CD1c-positive myeloid dendritic cell (primary cell): ENCODE data around the gene TMEM174.

Experiments
- DNase-seq: peaks from one replicate; pipeline ENCODE4 v3.0.0-alpha.2; 2016; ENCODE audit errors: extremely low spot score

Gene TMEM174

DNA sequence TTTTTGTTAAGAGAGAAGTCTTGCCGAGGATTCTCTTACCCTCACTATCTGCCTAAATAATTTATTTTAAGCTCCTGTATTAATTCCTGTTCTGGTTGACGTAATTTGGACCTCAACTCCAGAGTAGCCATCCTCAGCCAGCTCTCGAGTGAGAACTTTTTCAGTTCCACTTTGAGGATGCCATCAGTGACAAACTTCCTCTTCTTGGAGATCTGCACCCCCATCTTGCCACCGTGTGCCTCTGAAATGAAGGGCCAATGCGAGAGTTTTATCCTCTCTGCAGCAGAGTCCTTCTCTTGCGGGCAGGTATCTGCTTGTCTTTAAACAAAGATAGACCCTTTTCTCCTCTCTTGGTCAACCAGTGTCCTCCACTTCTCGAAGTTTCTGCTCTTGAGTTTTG lies 19.5 kb upstream of the TMEM174 start:
- peak; percentile 40 for DNase-seq

DNA sequence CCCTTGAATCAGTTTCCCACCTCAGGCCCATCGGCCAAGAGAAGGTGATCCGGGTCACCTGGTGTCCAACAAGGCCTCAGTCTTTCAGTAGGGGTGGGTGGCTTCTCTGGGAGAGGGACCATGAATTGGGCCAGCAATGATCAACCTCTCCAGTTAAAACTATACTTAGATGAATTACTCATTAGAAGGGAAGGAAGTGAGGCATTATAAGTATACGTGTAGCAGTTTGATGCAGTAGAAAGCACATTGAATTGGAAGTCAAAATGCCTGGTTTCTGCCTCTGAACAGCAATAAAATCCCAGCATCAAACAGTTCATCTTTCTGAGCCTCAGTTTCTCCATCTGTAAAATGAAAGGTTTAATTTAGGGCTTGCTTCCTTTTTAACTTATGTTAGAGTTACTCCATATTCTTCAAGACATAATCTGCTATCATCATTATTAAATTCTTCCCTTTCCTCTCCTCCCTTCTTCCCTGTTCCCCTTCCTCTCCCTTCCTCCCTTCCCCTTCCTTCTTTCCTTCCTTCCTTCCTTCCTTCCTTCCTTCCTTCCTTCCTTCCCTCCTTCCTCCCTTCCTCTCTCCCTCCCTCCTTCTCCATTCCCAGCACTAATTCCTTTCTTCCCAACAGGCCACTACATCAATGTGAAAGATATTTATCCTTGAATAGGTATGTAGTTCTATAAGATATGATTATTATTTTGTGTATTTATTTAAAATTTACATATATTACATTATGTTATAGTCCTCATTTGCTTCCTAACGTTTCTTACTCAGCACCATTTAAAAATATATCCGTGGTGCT lies 18.6 kb upstream of the TMEM174 start:
- DNase-seq, result no peak

DNA sequence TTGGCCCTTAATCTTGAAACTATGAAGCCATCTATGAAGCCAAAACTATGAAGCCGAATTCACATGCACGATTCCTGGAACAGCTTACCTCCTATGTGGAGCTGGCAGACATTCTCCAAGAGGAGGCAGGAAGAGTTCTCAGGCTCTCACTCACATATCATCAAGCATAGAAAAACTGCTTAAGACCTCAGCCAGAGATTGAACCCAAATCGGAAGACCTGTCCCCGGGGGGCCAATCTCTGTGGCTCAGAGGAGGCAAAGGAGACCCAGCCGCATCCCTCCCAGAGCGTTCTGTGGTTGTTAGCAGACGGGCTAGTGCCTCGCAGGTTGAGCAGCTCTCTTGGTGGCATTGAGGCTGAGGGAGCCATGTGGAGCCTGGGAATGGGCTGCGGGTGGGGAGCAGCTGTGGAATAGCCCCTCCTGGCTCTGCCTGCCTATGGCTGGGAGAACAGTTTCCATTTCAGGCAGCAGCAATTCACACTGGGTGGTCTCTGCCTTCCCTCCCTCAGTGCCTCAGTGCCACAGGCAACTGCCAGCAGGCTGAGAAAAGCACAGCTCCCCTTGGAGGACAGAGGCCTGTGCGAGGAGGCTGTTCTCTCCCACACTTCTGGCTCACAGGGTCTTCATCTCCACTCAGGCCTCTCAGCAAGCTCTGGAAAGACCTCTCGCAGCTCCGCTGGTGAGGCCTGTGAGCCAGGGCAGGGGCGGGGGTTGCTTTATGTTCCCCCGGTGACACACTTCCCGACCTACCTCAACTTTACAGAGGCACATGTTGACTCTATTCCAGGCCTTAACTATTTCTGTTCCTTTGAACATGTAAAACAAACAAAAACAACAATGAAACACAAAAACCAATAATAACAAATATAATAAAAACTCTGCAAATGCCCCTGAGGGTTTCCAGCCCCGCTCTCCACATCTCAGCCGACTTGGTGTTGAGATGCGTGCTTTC lies 17.4 kb upstream of the TMEM174 start:
- no peak for DNase-seq

DNA sequence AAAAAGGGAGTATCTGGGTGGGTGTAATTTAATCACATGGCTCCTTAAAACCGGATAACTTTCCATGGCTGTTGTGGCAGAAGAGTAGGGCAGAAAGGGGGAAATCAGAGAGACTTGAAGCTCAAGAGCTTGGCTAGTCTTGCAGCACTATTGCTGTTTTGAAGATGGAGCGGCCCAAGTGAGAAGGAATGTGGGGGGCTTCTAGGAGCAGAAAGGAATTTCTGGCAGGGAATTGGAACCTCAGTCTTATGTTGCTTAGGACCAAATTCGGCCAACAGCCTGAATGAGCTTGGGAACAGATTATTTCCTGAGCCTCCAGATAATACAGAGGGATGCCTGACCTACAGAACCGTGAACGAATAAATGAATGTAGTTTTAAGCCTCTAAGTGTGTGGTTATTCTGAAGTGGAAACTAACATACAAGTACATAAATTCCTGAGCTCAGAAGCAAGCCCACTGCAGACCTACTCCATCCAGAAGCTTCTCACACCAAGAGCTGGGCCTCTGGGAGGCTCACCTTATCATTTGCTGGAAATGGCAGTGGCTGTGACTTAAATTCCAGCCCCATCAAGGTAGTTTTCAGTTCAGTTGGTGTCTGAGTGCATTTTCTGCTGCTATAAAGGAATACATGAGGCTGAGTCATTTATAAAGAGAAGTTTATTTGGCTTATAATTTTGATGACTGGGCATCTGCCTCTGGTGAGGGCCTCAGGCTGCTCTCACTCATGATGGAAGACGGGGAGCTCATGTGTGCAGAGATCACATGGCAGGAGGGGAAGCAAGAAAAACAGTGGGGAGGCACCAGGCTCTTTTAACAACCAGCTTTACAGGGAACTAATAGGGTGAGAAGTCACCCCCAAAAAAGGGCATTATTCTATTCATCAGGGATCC lies 15.3 kb upstream of the TMEM174 start:
- DNase-seq, result no peak

DNA sequence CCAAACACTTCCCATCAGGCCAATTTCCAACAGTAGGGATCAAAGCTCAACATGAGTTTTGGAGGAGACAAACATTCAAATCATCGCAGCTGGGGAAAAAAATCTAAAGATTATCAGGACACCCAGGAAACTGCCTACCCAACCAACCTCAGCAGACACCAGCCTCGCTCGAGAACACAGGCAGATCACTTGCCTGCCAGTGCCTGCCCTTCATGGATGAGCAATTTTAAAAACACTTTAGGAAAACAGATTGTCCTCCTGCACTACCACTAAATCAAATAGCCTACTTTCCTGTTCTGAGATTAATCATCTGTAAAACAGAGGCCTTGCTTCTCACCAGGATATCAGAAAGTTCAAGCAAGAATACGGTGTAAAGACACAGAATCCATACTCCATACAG lies 14.7 kb upstream of the TMEM174 start:
- no peak for DNase-seq

DNA sequence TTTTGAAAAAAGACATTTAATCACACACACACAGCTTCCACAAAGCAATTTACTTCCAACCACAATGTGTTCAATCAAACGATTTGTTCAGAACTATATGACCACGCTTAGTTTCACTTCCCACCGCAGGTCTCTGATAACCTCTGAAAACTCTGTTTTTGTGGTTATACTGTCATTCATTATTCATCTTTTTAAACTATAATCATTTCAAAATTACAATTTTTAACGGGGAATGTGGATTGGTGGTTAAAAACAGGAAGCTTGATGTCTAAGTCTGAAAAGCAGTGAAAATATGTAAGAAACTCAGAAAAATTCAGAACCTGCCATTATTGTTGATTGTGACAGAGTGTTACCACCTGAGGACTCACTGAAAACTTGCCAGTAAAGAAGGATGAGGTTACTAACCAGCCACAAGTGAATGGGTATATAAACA lies 12.7 kb upstream of the TMEM174 start:
- peak; percentile 41 for DNase-seq

DNA sequence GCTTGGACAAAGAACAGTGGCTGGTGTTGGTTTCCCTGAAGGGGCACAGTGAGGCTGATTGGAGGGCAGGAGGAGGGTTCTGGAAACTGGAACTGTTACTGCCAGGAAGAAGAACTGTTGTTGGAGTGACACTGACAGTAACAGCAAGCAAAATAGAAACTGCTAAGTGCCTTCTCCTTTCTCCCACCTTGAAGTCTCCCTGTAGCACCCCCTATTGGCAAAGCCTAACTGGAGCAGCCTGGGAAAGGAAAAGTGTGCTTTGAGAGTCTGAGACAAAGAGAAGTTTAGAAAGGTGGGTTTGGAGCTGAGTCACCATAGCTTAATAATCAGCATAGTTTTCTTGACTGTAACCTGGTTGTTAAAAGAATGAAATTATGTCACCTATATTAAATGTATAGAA lies 2.5 kb upstream of the TMEM174 start:
- DNase-seq, result peak; percentile 44

DNA sequence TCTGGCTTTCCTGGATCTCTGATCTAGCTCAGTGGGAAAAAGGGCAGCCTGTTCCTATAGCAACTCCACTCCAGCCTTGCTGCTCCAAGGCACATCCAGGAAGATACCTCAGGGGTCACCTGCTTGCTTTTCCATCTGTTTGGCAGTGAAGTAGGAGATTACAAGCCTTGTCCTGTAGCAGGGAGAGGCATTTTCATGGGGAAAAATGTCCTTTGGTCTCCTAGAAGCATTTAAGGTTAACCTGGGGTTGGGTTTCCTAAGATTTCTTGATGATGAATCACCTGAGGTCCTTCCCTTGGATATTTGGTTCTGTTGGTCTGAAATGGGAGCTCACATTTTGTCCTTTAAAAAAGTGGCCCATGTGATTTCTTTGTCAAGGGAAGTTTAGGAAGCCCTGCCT lies 1.5 kb upstream of the TMEM174 start:
- DNase-seq, result no peak

DNA sequence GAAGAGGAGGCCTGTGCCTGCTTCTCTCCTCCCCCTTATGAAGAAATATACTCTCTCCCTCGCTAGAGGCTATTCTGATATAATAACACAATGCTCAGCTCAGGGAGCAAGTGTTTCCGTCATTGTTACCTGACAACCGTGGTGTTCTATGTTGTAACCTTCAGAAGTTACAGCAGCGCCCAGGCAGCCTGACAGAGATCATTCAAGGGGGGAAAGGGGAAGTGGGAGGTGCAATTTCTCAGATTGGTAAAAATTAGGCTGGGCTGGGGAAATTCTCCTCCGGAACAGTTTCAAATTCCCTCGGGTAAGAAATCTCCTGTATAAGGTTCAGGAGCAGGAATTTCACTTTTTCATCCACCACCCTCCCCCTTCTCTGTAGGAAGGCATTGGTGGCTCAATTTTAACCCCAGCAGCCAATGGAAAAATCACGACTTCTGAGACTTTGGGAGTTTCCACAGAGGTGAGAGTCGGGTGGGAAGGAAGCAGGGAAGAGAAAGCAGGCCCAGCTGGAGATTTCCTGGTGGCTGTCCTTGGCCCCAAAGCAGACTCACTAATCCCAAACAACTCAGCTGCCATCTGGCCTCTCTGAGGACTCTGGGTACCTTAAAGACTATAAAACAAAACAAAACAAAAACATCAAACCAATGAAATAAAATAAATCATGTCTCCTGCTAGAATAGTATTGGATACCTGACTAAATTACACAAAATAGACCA lies 1.3 kb downstream of the TMEM174 start:
- DNase-seq, result no peak

DNA sequence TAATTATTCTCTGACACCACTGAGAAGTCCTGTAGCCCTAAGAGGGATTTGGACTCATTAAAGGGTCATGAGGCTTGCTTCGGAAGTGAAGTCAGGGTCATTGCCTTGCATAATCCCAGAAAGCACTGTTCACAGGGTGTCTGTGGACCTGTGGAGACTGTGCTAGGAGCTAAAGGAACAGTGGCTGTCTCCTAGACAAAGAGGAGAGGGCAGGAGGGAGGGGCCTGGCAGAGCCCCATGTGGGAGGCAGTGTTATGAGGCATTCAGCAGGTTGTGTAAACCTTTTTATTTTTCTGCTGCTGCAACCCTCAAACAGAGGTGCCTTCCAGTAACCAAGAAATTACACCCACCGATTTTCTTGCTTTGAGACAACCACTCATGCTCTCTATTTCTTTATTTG lies 3.3 kb downstream of the TMEM174 start:
- DNase-seq, result no peak

DNA sequence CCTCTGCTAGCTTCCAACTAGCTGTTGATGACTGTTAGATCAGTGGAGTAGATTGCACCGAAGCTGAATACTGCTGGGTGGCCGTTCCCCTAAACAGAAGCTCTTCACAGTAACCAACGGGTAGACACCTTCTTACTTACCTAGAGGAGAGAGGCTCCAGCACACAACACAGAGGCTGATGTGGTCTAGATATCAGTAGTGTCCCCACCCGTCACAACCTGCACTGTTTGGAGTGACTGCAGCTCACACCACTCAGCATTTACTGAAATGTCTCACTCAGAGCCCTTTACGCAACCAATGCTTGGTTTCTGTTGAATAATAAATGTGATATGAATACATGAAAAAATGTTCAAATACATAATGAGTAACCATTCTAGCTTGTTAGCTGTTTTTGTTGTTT lies 5.3 kb downstream of the TMEM174 start:
- no peak for DNase-seq

DNA sequence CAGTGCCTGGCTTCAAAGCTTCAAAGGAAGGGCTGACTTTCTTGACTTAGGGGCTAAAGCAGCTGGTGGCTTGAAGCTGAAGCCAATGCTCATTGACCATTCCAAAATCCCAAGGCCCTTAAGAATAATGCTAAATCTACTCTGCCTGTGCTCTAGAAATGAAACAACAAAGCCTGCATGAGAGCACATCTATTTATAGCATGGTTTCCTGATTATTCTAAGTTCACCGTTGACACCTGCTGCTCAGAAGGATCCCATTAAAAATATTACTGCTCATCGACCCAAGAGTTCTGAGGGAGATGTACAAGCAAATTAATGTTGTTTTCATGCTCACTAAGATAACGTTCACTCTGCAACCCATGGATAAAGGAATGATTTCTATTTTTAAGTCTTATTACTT lies 6.7 kb downstream of the TMEM174 start:
- DNase-seq, result no peak

DNA sequence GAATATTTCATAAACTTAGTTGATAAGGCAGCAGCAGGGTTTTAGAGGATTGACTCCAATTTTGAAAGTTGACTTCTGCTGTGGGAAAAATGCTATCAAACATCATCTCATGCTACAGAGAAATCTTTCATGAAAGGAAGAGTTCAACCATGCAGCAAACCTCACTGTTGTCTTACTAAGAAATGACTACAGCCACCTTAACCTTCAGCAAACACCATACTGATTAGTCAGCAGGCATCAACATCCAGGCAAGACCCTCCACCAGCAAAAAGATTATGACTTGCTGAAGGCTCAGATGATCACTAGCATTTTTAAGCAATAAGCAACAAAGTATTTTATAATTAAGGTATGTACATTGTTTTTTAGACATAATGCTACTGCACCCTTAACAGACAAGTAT lies 7.6 kb downstream of the TMEM174 start:
- DNase-seq, result no peak

DNA sequence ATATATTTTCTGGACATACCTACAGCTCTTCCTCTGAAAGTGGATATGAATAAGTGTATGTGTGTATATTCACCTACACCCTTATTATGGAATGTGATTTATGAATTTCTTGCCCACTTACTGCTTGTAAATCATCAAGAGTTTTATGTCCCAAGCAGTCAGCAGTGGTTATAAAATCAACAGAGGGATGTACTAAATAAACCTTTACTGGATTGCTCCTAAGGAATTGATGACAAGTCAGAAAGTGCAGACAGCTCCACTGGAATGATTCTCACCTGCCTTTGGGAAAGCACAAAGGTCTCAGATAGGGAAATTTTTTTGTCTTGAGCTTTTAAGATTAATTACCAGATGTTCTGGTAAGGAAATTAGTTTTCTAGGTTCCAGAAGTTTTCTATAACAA lies 9.3 kb downstream of the TMEM174 start:
- DNase-seq, result no peak

DNA sequence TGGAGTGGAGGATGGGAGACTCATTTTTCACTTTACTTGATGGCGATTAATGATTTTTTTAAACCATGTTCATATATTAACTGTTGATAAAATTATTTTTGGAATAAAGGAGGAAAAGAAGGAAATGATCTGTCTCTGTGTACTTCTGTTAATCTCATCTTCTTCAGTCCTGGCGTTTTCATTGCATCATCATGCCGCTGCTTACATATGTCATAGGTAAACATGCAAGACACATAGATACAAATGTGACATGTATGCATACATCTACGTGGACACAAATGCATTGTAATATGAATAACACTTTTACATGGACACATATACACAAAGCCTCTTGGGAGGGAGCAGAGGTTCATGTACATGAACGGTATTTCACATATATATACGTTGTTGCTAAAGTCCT lies 10.0 kb downstream of the TMEM174 start:
- DNase-seq, result no peak

DNA sequence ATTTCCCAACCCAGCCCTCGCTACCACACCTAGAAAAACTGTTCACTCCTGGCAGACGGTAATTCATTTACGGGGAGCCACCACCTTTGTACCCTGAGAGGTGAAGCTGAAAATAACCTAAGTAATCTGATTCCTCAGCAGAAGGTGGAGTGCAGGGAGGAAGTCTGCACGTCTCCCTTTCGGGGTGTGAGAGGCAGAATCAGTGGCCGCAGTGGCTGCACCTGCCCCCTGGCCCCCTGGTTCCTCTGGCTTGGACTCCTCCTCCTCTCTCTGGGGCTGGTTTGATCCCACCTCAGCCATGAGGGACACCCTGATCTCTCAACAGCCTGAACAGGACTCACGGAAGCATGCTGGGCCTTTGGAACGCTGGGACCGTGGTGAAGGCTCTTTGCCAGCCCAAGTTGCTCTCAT lies 10.5 kb downstream of the TMEM174 start:
- DNase-seq, result no peak

DNA sequence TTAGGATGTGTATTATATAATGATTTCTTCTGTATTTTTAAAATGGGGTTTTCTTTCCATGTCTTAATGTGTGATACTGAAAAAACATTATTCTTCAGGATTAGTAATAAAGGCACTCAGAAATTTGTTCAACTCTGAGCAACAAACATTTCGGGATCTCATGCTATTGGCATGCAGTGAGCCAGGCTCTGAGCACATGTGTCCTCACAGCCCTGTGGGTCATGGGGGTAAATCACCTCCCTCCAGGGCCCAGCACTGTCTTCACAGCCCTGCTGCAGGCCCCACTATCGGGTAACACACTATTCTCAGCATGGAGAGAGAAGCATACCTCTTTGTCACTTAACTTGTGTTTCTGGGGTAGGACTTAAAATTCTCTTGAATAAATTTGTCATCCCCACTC lies 14.0 kb downstream of the TMEM174 start:
- no peak for DNase-seq

DNA sequence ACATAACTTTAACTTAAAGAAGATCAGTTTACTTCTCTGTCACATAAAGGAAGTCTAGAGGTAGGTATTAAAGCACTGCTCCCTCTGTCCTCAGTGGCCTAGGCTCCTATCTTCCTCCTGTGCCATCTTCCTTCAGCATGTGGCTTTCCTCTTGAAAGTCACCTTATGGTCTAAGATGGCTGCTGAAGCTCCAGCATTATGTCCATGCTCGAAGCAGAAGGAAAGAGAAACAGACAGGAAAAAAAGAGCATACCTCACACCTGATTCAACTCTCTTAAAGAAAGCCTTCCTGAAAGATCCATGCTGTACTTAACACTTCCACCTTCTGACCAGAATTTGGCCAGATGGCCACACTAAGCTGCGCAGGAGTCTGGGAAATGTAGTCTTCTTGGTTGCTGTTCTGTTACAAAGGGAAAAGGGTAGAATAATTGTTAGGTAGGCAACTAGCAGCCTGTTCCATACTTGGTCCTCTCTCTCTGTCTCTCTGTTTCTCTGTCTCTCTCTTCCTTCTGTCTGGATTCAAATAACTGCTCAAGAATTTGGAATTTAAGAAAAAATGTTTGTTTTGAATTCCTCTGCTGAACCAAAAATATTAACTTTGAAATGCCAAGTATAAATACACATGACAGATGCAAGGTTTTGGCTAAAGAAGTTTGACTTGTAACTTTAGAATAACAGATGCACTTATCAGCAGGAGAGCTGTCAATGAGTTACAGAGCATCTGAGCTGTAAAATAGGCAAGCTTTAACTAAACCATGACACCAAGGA lies 16.0 kb downstream of the TMEM174 start:
- DNase-seq, result no peak

DNA sequence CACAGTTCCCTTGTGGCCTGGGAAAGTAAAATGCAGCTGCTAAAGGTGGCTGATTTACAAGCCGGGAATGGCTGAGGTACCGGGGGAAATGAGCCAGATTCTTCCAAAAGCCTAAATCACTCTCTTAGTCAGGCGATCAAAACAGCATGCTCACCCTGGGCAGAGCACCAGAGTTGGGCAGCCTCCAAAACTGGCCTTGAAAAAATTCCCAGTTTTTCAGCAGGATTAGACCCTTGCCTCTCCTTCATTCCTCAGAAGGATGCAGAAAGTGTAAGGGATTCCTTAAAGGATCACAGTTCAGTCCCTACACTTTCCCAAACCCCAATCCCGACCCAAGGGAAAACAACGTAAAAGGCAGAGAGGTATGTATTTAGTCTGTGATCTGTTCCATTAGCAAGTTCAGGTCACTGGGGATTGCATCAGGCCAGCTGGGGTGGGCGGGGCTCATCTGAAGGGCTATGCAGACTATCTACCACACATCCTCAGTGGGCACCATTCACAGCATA lies 16.9 kb downstream of the TMEM174 start:
- no peak for DNase-seq

DNA sequence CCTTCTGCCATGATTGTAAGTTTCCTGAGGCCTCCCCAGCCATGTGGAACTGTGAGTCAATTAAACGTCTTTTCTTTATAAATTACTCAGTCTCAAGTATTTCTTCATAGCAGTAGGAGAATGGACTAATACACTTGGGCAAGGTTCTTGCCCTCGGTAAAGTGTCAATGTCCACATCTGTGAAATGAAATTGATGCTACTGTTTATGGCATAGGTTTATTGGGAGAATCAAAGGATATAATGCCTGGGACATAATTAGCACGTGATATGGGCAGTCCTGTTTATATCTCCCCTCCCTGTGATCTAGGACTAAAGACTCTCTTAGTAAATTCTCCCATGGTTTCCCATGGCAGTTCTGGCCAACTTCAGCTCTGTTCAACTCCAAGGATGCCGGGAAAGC lies 19.4 kb downstream of the TMEM174 start:
- no peak for DNase-seq
